Measurements from ENCODE around the gene LONRF3. TPM values are rescaled to one million over a fixed set of nuclear protein-coding genes. Genes with fewer than 3 reads are reported as not detected.
"Not testable (repeated sequence)": the region's sequence is repeated elsewhere in the genome, so short reads cannot be mapped to it uniquely, and the experiment has no call there.

The LONRF3 gene
- total RNA-seq, 3 donors from 2014 or later = 13.6 to 16.0 (median 15.1) TPM

GRCh38 chrX:119010491-119010890, 36.1 kb downstream of the LONRF3 start:
- intact Hi-C loops (cut with DNase I; ENCODE audit: low total_unique reads) = loop anchor here (10.0 kb wide), 1 partner anchor 54 kb away; no protein-coding TSS in a partner anchor
- no peak for DNase-seq (ENCODE audit: low spot score in 2 of 2)
- Histone ChIP-seq H3K27me3 (peaks cover 0 to 23% of the 10 kb centered on the region in 2 donors), H3K4me1 (no peaks in the 10 kb centered on the region), H3K36me3 (no peaks in the 10 kb centered on the region), H3K9me3 (no peaks in the 10 kb centered on the region), H3K27ac (no peak overlapping the region), H3K4me3 (no peak overlapping the region)
- TF ChIP-seq POLR2AphosphoS5 (IDR thresholded peaks at IDR 0.05) = no peak
- TF ChIP-seq, protein P1, sequence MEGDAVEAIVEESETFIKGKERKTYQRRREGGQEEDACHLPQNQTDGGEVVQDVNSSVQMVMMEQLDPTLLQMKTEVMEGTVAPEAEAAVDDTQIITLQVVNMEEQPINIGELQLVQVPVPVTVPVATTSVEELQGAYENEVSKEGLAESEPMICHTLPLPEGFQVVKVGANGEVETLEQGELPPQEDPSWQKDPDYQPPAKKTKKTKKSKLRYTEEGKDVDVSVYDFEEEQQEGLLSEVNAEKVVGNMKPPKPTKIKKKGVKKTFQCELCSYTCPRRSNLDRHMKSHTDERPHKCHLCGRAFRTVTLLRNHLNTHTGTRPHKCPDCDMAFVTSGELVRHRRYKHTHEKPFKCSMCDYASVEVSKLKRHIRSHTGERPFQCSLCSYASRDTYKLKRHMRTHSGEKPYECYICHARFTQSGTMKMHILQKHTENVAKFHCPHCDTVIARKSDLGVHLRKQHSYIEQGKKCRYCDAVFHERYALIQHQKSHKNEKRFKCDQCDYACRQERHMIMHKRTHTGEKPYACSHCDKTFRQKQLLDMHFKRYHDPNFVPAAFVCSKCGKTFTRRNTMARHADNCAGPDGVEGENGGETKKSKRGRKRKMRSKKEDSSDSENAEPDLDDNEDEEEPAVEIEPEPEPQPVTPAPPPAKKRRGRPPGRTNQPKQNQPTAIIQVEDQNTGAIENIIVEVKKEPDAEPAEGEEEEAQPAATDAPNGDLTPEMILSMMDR (IDR thresholded peaks at IDR 0.05) = no peak
- TF ChIP-seq POLR2A (IDR thresholded peaks at IDR 0.05) = no peak

DNA sequence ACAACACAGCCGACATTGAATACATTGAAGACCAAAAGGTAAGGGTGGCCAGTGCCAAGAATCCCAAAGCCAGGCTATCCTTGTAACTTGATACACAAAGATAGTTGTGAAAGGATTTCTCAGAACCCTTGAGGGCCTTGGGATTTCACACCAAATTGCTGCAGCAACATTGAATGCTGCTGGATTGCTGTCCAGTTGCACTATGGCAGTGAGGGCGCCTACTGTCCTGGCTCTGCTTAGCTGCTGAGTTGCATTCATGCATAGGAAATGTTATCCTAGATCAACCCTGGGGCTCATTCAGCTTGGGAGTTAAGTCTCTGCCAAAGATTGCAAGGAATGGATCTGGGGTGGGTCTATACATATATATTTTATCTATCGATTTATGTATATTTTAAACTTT, 38.7 kb downstream of the LONRF3 start:
- Histone ChIP-seq H3K27me3 (peaks cover 0 to 23% of the 10 kb centered on the region in 2 donors), H3K4me3 (no peak overlapping the region), H3K36me3 (no peaks in the 10 kb centered on the region), H3K4me1 (no peaks in the 10 kb centered on the region), H3K9me3 (no peaks in the 10 kb centered on the region), H3K27ac (no peak overlapping the region)
- TF ChIP-seq POLR2A (IDR thresholded peaks at IDR 0.05) = no peak
- TF ChIP-seq, protein P1 (IDR thresholded peaks at IDR 0.05) = no peak
- no peak for TF ChIP-seq POLR2AphosphoS5 (IDR thresholded peaks at IDR 0.05)
- DNase-seq (ENCODE audit: low spot score in 2 of 2) = no peak
- intact Hi-C loops (cut with DNase I; ENCODE audit: low total_unique reads) = loop anchor here (10.0 kb wide), 1 partner anchor 52 kb away; no protein-coding TSS in a partner anchor

- intact Hi-C loops (cut with DNase I; ENCODE audit: low total_unique reads) = loop anchor here (10.0 kb wide), 1 partner anchor 49 kb away; no protein-coding TSS in a partner anchor
- peak; percentile 48 to 56 for DNase-seq (ENCODE audit: low spot score in 2 of 2)
- H3K4me3 ChIP-seq = no peak overlapping the region
- H3K36me3 ChIP-seq = no peaks in the 10 kb centered on the region
- H3K4me1 ChIP-seq = no peaks in the 10 kb centered on the region
- TF ChIP-seq, protein P1 (IDR thresholded peaks at IDR 0.05) = no peak
- TF ChIP-seq POLR2AphosphoS5 (IDR thresholded peaks at IDR 0.05) (no peak), POLR2A (IDR thresholded peaks at IDR 0.05) (no peak)
- H3K27me3 ChIP-seq = peaks cover 0 to 14% of the 10 kb centered on the region in 2 donors
- peak overlapping the region in 1 of 2 donors; percentile 34 for H3K27ac ChIP-seq
- no peaks in the 10 kb centered on the region for H3K9me3 ChIP-seq
Measured at GRCh38 chrX:119015407-119016237, 41.2 kb downstream of the LONRF3 start.

DNA sequence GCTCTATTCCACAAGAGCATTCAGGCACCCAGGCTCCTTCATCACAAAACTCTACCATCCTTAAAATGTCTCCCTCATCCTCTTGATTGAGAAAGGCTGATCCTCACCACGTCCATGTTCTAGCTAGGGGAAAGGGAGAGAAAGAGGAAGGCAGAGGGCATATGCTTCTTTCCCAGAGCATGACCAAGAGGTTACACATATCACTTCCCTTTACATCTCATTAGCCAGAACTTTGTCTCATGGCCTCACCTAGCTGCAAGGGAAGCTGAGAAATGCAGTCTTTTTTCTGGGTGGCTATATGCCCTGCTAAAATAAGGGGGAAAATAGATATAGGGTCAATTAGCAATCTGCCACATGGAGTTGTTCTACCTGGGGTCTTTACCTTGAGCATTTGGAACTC, 42.7 kb downstream of the LONRF3 start:
- H3K4me1 ChIP-seq = no peaks in the 10 kb centered on the region
- no peaks in the 10 kb centered on the region for H3K36me3 ChIP-seq
- TF ChIP-seq POLR2AphosphoS5 (IDR thresholded peaks at IDR 0.05) (no peak), POLR2A (IDR thresholded peaks at IDR 0.05) (no peak)
- TF ChIP-seq, protein P1 (IDR thresholded peaks at IDR 0.05) = no peak
- H3K9me3 ChIP-seq = no peaks in the 10 kb centered on the region
- H3K27me3 ChIP-seq = peaks cover 0 to 8% of the 10 kb centered on the region in 2 donors
- H3K4me3 ChIP-seq = no peak overlapping the region
- DNase-seq (ENCODE audit: low spot score in 2 of 2) = no peak
- no peak overlapping the region for H3K27ac ChIP-seq
- intact Hi-C loops (cut with DNase I; ENCODE audit: low total_unique reads) = loop anchor here (10.0 kb wide), 1 partner anchor 48 kb away; no protein-coding TSS in a partner anchor

DNA sequence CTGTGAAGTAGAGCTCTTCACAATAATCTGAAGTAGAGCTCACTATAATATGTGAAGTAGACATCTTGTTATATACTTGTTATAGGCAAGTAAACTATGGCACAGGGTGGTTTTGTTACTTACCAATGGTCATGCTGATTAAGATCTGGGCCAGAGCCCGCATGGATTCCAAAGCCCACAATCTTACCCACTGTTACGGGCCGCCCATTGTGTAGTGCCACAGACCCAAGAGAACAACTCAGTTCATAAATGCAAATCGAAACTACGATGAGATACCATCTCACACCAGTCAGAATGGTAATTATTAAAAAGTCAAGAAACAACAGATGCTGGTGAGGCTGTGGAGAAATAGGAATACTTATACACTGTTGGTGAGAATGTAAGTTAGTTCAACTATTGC, 51.5 kb downstream of the LONRF3 start:
- peaks cover 0 to 10% of the 10 kb centered on the region in 2 donors for H3K9me3 ChIP-seq
- intact Hi-C loops (cut with DNase I; ENCODE audit: low total_unique reads) = no loop called here
- H3K27me3 ChIP-seq = peaks cover 0 to 11% of the 10 kb centered on the region in 2 donors
- H3K36me3 ChIP-seq = no peaks in the 10 kb centered on the region
- no peak for DNase-seq (ENCODE audit: low spot score in 2 of 2)
- no peaks in the 10 kb centered on the region for H3K4me1 ChIP-seq
- no peak overlapping the region for H3K27ac ChIP-seq
- H3K4me3 ChIP-seq = no peak overlapping the region
- no peak for TF ChIP-seq POLR2AphosphoS5 (IDR thresholded peaks at IDR 0.05)
- no peak for TF ChIP-seq POLR2A (IDR thresholded peaks at IDR 0.05)
- TF ChIP-seq, protein P1 (IDR thresholded peaks at IDR 0.05) = no peak

DNA sequence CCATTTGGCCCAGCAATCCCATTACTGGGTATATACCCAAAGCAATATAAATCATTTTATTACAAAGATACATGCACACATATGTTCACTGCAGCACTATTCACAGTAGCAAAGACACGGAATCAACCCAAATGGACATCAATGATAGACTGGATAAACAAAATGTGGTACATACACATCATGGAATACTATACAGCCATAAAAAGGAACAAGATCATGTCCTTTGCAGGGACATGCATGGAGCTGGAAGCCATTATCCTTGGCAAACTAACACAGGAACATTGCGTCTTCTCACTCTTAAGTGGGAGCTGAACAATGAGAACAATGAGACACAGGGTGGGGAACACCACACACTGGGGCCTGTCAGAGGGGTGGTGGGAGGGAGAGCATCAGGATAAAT, 51.9 kb downstream of the LONRF3 start:
- H3K36me3 ChIP-seq; H3K4me1 ChIP-seq; intact Hi-C loops (cut with DNase I; ENCODE audit: low total_unique reads); H3K4me3 ChIP-seq; H3K9me3 ChIP-seq; H3K27ac ChIP-seq; DNase-seq (ENCODE audit: low spot score in 2 of 2): not testable (repeated sequence)
- peaks cover 0 to 11% of the 10 kb centered on the region in 2 donors for H3K27me3 ChIP-seq

DNA sequence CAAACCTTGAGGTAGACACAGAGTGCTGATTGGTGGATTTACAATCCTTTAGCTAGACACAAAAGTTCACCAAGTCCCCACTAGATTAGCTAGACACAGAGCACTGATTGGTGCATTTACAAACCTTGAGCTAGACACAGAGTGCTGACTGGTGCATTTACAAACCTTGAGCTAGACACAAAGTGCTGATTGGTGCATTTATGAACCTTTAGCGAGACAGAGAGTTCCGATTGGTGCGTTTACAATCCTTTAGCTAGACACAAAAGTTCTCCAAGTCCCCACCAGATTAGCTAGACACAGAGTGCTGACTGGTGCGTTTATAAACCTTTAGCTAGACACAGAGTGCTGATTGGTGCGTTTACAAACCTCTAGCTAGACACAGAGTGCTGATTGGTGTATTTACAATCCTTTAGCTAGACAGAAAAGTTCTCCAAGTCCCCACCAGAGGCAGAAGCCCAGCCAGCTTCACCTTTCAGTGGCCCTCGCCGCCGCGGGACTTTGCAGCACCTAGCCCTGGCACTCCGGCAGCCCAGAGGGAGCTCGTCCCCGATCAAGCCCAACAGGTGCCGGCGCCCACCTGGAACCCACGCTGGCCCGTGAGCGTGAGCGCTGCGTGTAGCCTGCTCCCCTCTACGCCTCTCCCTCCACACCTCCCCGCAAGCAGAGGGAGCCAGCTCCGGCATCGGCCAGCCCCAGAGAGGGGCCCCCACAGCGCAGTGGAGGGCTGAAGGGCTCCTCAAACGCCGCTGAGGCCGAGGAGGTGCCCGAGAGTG, 53.7 kb downstream of the LONRF3 start:
- H3K27me3 ChIP-seq = peaks cover 0 to 19% of the 10 kb centered on the region in 2 donors
- H3K9me3 ChIP-seq = peaks cover 0 to 11% of the 10 kb centered on the region in 2 donors
- DNase-seq (ENCODE audit: low spot score in 2 of 2); H3K27ac ChIP-seq; intact Hi-C loops (cut with DNase I; ENCODE audit: low total_unique reads); H3K4me1 ChIP-seq; H3K4me3 ChIP-seq; H3K36me3 ChIP-seq: not testable (repeated sequence)
